ENCODE data around the gene GPR132.

DNA sequence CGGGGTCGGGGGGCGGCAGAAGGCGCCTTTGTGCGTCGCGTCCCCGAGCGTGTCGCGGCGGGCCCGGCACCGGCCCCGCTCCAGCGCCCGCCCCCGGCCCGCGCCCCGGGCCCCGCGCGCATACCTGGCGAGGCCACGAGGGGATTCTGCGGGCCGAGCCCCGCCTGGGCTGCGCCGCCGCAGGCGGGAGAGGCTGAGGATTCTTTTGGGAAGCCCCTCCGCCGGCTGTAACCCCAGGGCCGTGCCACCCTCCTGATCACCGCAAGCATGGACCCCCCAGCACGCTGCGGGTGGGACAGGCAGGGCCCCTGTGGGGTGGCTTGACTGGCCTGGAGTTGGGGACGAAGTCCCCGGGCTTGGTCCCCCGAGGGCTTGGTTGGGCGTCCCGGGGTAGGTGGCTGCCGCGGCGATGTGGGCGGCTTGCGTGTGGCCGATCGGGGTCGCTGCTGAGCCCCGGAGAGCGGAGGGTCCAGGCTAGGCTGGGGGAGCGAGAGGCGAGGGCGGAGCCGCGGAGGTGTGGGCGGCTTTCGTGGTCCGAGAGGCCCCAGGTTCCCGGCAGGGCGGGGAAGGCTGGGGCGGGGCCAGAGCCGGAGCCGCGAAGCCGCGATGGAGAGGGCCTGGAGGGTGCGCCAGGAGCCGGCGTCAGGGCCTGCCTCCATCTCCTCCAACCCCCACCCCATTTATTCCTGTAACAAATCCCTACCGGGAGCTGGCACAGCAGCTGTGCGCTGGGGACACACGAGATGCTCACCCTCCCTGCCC is 28.4 kb upstream of the GPR132 start:
- TF ChIP-seq, protein P1, sequence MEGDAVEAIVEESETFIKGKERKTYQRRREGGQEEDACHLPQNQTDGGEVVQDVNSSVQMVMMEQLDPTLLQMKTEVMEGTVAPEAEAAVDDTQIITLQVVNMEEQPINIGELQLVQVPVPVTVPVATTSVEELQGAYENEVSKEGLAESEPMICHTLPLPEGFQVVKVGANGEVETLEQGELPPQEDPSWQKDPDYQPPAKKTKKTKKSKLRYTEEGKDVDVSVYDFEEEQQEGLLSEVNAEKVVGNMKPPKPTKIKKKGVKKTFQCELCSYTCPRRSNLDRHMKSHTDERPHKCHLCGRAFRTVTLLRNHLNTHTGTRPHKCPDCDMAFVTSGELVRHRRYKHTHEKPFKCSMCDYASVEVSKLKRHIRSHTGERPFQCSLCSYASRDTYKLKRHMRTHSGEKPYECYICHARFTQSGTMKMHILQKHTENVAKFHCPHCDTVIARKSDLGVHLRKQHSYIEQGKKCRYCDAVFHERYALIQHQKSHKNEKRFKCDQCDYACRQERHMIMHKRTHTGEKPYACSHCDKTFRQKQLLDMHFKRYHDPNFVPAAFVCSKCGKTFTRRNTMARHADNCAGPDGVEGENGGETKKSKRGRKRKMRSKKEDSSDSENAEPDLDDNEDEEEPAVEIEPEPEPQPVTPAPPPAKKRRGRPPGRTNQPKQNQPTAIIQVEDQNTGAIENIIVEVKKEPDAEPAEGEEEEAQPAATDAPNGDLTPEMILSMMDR (IDR thresholded peaks at IDR 0.05; ENCODE audit: insufficient read depth, low read depth, low read length), result no peak
- TF ChIP-seq EZH2 (IDR thresholded peaks at IDR 0.05; ENCODE audit: insufficient read depth, low read length), result no peak
